T-helper 1 cell (primary cell): ENCODE results near the gene UBE2H.

Experiments used
- DNase-seq, 5 donors: peaks; one replicate each; pipeline ENCODE4 v3.0.0-alpha.2; 2012 to 2020

Gene UBE2H

GRCh38 chr7:129950191-129950932, 2.4 kb downstream of the UBE2H start:
- DNase-seq: peak in 1 of 5 donors; percentile 42

- peak in 1 of 5 donors; percentile 41 for DNase-seq
Measured at GRCh38 chr7:129949292-129950133, 3.2 kb downstream of the UBE2H start.

GRCh38 chr7:129948877-129949291, 3.9 kb downstream of the UBE2H start:
- peak; percentile 58 to 80 (median 75) for DNase-seq

DNA sequence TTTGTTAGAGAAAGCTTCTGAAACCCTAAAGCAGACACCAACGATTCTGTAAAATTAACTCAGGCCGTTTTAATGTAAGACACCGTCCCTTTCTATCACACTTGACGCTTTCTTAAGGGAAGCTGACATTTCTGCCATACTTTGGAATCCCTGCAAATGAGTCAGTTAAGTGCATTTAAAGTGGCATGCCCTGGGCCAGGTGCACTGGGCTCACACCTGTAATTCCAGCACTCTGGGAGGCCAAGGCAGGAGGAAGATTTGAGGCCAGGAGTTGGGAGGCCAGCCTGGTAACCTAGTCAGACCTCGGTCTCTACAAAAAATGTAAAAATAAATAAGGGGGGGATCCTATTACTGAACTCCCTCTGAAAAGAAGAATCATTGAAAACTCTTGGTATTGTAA, 4.4 kb downstream of the UBE2H start:
- no peak for DNase-seq

DNA sequence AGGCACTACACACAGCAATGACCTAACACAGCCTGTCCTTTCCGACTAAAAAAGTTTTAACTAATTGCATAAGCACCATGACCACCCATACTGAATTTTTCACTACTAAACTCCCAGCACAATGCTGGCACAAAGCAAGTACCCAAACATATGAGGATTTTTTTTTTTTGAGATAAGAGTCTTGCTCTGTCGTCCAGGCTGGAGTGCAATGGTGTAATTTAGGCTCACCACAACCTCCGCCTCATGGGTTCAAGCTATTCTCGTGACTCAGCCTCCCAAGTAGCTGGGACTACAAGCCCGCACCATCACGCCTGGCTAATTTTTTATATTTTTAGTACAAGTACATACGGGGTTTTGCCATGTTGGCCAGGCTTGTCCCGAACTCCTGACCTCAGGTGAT, 5.1 kb downstream of the UBE2H start:
- no peak for DNase-seq

- no peak for DNase-seq
Measured at GRCh38 chr7:129947049-129947448, 5.7 kb downstream of the UBE2H start.

DNA sequence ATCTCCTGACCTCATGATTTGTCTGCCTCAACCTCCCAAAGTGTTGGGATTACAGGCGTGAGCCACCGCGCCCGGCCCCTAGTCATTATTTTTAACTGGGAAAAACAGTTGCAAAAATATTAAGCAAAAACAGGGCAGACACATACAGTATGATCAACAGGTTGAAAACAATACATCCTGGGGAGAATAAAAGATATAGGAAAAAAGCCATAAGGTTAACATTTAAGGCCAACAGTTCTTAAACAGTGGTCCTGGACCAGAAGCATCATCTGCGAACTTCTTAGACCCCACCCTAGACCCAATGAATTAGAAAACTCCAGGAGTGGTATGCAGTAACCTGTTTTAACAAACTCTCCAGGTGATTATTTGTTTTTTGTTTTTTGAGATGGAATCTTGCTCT, 6.5 kb downstream of the UBE2H start:
- DNase-seq: no peak

DNA sequence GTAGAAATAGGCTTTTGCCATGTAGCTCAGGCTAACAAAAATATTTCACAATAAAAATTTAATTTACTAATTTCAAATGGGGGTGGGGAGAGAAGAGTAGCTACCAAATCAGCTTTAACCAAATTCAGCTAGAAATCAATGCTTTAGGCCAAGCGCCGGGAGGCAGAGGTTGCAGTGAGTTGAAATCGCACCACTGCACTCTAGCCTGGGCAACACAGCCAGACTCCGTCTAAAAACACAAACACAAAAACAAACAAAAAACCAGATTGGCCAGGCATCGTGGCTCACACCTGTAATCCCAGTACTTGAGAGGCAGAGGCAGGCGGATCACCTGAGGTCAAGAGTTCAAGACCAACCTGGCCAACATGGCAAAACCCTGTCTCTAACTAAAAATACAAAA, 9.4 kb downstream of the UBE2H start:
- no peak for DNase-seq

DNA sequence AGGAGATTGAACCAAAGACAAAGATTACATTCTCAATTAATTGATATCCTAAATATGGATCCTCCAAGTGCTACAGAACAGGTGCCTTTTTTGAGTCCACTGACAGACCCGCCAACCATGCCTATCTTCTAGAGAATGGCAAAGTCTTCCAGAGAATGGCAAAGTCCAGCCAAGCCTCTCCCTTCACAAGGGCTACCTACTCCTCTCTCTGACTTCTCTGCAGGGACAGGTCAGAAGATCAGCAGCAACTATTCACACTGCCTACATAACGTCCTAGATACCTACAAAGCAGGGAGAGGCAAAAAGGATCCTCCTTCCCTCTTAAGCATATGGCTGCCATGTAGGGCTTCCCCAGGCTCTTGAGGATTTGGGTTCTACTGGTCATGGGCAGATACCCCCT, 12.4 kb downstream of the UBE2H start:
- DNase-seq: no peak

DNA sequence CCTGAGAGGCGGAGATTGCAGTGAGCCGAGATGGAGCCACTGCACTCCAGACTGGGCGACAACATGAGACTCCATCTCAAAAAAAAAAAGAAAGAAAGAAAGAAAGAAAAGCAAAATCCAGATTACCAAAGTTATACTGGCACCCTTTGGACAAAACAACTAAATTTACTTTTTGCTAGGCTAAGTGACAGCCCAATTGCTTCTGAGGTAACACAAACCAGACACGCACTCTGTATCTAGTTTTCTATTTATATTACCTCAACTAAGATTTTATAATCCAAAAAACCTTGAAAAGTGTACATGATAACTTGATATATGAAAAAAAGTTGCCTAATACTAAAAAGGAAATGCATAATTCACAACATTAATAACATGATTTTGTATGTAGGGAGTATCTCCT, 12.9 kb downstream of the UBE2H start:
- DNase-seq: no peak

DNA sequence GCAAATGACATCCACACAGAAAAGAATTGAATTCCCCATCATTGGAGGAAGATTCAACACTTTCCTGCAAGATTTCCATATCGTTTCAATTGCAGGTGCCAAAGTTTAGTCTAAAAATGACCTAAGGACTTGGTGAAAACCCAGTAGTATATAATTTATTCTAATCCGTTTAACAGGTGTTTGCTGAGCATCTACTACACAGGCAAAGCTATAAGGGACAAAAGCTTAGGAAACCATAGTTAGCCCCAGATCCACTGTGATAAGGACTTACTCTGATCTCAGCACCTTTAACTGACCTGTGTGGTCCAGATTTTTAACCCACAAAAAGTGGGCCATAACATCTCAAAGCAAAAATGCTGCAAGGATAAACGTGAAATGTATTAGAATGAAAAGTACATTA, 19.1 kb downstream of the UBE2H start:
- DNase-seq: no peak

GRCh38 chr7:129926618-129927017, 26.1 kb downstream of the UBE2H start:
- no peak for DNase-seq

- no peak for DNase-seq
Measured at GRCh38 chr7:129925416-129926002, 27.3 kb downstream of the UBE2H start.

DNA sequence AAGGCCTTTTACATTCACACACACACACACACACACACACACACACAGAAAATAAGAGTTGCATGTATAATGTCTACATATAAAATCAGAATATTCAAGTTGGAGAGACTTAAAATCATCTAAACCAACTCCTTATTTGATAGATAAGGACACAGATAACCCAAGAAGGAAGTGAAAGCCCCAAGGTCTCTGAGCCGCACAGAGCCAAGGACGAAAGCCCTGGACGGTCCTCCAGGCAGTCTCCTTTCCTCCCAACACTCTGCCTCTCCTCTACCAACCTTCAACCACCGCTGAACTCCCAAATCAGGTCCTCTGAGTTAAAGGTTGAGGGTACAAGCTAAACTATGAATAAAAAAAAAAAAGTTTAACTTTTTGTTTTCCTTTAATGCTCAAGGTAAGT, 28.2 kb downstream of the UBE2H start:
- DNase-seq: no peak

DNA sequence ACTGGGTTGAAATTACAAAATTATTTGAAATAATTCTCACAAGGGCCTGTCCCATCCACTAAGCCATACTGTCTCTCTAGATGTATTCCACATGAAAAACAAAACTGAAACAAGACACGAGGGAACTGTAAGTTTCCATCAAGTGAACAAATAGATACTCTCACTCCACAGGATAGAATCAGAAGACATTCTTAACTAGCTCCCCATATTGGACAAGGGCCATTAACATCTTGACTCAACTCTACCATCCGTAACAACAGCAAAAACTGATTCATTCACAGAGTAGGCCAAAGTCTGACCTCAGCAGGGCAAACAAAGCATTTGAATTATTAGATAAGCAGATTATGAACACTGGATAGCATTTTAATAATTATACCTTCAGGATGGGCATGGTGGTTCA, 29.1 kb downstream of the UBE2H start:
- peak in 1 of 5 donors; percentile 3 for DNase-seq

DNA sequence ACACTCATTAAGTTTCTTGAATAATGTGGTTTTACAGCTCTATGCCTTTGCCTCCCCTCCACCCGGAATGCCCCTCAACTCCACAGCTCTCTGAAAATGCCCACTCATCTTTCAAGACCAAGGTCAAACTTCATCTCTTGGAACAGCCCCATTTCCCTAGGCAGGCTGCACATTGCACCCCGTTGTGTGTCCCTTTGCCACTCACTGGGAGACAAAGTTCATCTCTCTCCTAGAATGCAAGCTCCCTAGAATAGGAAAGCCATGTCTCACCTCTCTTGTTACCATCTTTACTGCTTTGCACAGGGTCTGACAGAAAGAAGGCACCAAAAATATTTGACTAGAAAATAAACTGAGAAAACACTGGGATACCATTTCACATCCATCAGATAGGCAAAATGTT, 33.3 kb downstream of the UBE2H start:
- DNase-seq: no peak

- no peak for DNase-seq
Measured at GRCh38 chr7:129918922-129919321, 33.8 kb downstream of the UBE2H start.

DNA sequence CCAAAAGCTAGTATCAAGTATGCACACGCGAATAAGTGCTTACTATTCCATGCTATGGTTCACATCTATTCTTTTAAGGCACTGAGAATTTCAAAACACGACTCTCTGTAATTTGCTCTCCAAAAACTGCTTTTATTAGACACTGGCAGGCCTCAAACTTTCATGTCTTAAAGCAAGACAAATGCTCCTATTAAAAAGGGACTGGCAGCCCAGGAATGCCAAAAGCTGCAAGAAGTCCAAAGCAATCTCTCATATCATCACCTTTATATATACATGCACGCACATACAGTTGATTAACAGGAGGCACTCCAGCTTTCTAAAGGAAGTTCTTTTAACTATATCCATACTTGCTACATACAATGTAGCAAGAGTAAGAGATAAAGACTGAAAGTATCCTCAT, 34.8 kb downstream of the UBE2H start:
- no peak for DNase-seq

GRCh38 chr7:129914536-129915272, 38.1 kb downstream of the UBE2H start:
- DNase-seq: no peak

DNA sequence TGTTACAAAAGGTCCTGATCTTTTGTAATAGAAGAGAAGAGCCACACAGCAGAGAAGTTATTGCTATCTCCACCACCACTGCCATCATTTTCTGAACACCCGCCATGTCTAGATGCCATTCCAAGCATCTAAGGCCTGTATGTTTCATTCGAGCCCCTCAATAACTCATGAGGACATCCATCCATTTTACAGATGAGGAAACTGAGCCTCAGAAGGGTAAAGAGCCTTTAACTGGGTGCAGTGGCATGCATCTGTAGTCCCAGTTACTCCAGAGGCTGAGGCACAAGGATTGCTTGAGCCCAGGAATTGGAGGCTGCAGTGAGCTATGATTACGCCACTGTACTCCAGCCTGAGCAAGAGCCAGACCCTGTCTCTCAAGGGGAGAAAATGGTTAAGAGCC, 39.3 kb downstream of the UBE2H start:
- no peak for DNase-seq

DNA sequence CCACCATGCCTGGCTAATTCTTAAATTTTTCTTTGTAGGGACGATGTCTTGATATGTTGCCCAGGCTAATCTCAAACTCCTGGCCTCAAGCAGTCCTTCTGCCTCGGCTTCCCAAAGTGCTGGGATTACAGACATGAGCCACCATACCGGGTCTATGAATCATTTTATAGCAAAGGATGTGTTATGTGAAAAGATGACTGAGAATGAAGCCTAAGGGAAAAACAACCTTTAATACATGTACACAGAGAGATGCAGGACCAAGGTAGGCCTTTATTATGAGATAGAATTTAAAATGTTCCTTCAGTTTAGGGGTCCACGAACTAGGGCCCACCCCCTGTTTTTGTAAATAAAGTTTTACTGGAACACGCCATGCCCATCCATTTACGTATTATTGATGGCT, 41.0 kb downstream of the UBE2H start:
- no peak for DNase-seq

- DNase-seq: no peak
Measured at GRCh38 chr7:129909669-129910068, 43.1 kb downstream of the UBE2H start.

DNA sequence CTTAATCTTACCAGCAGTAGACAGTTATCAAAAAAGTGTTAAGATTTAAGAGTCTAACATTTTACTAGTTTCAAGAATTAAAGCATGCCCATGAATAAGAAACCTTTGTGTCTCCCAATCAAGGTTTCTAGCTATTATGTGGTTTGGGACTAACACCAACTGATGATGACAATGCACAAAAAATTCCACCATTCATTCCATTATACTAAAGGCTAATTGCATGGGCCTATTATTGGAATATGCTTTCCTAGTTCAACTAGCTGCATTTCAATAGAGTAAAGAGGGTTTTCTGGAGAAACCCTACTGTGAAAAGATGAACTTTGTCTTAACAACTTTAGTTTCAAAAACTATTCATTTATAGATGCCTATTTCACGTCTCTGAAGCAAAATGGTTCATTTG, 44.6 kb downstream of the UBE2H start:
- no peak for DNase-seq
